Measurements from ENCODE around the gene TH.
A peak's percentile ranks its signal among the peaks of the same experiment; 100 is the strongest.
"Not testable (repeated sequence)": the region's sequence is repeated elsewhere in the genome, so short reads cannot be mapped to it uniquely, and the experiment has no call there.

The TH gene

GRCh38 chr11:2194877-2195755, 23.5 kb upstream of the TH start:
- DNase-seq = peak; percentile 84

- not testable (repeated sequence) for DNase-seq
Observed at GRCh38 chr11:2193888-2194595, 22.4 kb upstream of the TH start.

- DNase-seq = no peak
Observed at GRCh38 chr11:2193099-2193887, 21.7 kb upstream of the TH start.

- DNase-seq = no peak
Observed at GRCh38 chr11:2192435-2192834, 20.8 kb upstream of the TH start.

GRCh38 chr11:2191883-2192282, 20.3 kb upstream of the TH start:
- DNase-seq = no peak

GRCh38 chr11:2190657-2191471, 19.2 kb upstream of the TH start:
- no peak for DNase-seq

- DNase-seq = no peak
Observed at GRCh38 chr11:2189938-2190656, 18.5 kb upstream of the TH start.

- DNase-seq = no peak
Observed at GRCh38 chr11:2188745-2189144, 17.1 kb upstream of the TH start.

GRCh38 chr11:2187280-2187707, 15.7 kb upstream of the TH start:
- no peak for DNase-seq

- peak; percentile 74 for DNase-seq
Observed at GRCh38 chr11:2186669-2187279, 15.2 kb upstream of the TH start.

- DNase-seq = no peak
Observed at GRCh38 chr11:2185324-2186085, 13.9 kb upstream of the TH start.

GRCh38 chr11:2182692-2183474, 11.3 kb upstream of the TH start:
- DNase-seq = no peak

GRCh38 chr11:2182075-2182474, 10.5 kb upstream of the TH start:
- DNase-seq = no peak

- no peak for DNase-seq
Observed at GRCh38 chr11:2180789-2181370, 9.3 kb upstream of the TH start.

- DNase-seq = no peak
Observed at GRCh38 chr11:2180347-2180746, 8.7 kb upstream of the TH start.

- DNase-seq = no peak
Observed at GRCh38 chr11:2179516-2179915, 7.9 kb upstream of the TH start.

- no peak for DNase-seq
Observed at GRCh38 chr11:2178906-2179494, 7.4 kb upstream of the TH start.

- DNase-seq = not testable (repeated sequence)
Observed at GRCh38 chr11:2178055-2178773, 6.6 kb upstream of the TH start.
